HG03520 (cell line): ENCODE measurements around the gene MYBPC2.

ENCODE experiments used
- ATAC-seq: cut with Tn5 transposase; IDR thresholded peaks from one replicate; pipeline ENCODE4 v1.9.1; 2021; ENCODE audit warnings: mild to moderate bottlenecking, moderate library complexity; ENCODE audit not compliant: unreplicated experiment

MYBPC2 gene

DNA sequence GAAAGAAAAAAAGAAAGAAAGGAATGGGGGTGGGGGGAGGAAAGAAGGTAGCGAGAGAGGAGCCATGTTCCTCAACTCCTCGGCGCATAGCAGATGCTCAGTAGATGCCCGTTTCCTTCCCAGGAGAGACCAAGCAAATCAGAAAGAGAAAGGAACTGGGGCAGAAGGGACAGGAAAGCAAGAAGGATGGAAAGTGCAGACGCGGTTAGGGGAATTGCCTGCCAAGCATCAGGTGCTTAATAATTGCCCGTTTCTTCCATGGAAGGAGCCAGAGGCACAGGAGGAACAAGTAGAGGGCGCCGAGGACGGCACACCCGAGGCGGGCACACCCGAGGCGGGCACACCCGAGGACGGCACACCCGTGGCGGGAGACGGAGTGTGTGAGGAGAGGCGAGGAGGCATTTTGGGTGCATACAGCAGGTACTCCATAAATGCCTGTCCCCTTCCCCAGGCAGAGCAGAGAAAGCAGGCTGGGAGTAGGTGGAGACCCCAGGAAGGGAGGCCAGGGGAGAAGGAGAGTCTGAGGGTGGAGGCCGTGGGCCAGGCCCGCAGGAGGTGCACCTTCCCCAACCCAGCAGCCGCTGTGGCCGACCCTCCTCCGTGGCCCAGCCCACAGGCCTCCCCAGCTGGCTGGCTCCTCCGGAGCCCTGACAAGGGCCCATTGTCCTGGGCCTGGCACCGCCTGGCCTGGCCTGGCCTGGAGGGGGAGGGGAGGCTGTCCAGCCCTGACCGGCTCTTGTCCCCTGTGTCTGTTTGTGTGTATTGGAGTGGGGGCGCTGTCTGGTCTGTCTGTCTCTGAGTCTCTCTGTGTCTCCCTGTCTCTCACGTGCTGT is 63.7 kb downstream of the MYBPC2 start:
- no peak for ATAC-seq

DNA sequence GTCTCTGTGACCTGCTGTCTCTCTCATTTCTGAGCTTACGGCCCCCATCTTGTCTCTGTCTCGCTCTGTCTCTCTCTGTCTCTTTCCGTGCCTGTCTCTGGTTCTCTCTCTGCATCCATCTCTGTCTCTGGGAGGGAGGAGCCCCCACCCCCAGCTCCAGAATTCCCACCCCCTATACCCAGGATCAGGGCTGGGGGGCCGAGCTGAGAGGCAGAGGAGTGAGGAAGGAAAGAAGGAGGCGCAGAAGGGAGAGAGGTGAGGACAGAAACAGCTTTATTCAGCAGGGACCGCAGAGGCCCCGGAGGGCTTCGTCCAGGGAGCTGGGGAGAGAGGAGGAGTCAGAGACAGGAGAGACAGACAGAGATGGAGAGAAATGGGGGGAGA is 64.3 kb downstream of the MYBPC2 start:
- ATAC-seq, result no peak

DNA sequence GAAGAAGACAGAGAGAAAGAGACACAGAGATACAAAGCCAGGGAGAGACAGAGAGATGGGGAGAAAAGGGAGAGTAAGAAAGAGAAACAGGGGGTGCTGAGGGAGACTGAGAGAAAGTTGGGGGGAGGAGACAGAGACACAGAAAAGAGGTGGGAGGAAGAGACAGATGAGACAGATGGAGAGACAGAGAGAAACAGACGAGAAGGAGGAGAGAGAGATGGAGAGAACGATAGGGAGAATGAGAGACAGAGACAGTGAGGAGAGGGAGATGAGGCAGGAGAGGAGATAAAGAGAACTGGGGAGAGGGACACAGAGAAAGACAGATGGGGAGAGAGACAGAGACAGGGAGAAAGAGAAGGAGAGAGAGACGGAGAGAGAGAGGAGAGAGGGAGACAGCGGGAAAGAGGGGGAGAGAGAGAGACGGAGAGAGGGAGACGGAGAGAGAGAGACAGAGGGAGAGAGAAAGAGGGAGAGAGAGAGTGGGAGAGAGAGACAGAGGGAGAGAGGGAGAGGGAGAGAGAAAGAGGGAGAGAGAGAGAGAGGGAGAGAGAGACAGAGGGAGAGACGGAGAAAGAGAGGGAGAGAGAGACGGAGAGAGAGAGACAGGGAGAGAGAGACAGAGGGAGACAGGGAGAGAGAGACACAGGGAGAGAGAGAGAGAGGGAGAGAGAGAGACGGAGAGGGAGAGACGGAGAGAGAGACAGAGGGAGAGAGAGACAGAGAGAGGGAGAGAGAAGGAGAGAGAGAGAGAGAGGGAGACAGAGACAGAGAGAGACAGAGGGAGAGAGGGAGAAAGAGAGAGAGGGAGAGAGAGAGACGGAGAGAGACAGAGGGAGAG is 65.7 kb downstream of the MYBPC2 start:
- ATAC-seq, result no peak

DNA sequence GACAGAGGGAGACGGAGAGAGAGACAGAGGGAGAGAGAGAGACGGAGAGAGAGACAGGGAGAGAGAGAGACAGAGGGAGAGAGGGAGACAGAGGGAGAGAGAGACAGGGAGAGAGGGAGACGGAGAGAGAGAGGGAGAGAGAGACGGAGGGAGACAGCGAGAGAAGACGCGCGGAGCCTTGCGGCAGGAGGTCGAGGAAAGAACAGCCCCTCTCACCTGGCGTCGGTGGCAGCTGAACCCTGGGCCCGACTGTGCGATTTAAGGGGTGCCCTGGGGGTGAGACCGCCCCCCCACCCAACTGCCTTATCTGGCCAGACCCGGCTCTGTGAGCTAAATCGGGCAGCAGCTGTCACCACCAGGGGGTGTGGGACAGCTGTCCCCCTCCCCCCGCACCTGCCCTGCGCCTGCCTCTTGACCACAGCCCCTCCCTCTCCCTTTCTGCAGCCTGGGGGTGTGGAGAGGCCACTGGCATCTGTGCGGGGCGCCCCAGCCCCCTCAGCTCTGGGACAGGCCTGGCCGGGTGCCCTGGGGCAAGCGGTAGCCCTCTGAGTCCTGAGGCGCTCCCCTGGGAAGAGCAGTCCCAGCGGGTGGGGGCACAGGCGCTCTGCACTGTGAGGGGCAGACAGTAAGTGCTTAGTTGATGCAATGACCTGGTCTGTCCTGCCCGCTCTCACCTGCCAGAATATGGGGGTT is 67.5 kb downstream of the MYBPC2 start:
- no peak for ATAC-seq

DNA sequence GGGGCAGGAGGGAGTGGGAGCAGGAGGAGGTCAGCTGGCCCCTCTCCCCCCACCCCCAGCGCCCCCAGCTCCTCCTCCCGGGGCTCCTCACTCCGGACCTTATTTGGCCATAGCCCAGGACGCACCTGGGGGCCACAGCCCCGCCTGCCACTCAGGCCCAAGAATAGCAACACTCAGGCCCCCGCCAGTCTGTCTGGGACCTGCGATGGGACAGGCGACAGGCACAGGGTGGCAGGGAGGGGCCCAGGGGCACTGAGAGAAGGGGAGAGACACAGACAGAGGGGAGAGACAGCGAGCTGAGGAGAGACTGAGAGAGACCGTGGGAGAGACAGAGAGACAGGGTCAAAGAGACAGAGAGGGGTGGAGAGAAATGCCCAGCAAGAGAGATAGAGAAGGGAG is 68.1 kb downstream of the MYBPC2 start:
- ATAC-seq, result no peak

DNA sequence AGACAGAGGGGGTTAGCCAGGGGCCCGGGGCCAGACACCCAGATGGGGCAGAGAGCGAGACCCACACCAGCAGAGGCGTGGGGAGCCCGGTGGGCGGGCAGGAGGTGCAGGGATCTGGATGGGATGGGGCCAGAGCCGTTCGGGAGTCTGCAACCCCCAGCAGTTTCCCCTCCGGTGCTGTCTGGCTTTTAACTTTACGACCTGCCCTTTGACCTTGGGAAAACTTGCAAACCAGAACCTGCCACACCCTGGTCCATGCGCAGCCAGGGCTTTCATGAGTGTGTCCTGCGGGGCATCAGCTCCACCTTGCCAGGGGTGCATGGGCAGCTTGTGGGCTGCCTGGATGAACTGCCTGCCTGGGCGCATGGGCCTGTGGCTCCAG is 68.5 kb downstream of the MYBPC2 start:
- no peak for ATAC-seq

DNA sequence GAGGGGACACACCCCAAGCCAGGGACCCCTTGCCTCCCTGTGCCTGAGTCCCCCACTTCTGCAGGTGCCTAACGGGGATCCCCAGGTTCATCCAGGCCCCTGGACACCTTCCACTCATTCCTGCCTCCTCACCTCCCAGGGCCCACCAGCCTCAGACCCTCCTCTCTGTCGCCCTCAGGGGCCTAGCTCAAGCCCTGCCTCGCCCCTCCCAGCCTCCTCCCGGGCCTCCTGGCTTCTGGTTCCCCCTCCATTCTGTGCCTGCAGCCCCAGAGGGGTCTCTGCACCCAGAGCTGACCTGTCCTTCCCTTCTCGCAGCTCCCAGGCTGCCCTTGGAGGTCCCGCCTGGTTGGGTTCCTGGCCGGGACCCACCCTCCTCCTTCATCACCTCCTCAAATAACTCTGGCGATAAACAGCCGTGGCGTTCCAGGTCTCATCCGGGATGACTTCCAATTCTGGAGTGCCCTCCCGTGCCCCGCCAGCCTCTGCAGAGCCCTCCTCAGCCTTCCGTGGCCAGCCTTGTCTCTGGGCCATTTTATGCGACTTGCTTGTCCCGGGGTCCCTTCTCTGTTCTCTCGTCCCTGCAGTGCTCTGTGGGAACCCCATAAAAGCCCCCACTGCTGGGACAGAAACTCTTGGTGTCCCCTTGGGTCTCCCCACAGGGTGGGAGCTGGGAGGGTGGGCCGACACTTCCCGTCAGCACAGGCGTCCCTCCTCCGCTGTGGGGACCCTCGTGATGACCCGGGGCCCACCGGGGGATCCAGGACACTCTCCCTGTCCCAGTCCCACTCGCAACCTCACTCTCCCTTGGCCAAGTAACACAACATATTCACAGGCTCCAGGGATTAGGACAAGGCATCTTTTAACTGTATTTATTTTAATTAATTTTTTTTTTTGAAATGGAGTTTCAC is 69.1 kb downstream of the MYBPC2 start:
- ATAC-seq, result no peak

DNA sequence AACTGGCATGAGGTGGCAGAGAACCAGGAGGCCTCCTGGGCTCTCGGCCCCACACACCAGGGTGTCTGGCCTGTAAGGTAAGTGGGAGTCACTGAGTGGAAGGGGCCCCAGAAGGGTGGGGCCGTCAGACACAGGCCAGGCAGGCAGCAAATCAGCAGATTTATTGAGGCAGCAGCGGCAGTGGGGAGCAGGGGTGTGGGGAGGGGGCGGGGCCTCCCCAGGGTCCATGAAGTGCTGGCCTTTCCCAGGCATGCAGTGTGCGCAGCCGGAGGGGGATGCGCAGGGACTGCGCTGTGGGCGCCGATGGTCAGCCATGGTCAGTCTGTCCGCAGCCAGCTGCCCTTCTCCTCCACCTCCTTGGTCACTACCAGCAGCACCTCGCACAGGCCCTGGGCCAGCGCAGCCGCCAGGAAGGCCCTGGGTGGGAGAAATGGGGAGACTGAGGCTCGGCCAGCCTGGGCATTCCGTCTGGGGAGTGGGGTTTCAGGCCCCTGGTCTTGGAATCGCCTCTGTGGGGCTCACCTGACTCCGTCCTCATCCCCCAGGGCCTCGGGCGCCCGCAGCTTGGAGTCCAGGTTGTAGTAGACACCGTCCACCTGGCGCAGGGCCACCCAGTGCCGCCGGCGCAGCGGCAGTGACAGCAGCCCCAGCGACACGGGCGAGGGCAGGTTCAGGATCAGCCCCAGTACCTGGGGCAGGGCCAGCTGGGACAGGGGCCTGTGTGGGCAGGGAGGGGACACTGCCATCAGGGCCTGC is 73.3 kb downstream of the MYBPC2 start:
- ATAC-seq, result no peak

DNA sequence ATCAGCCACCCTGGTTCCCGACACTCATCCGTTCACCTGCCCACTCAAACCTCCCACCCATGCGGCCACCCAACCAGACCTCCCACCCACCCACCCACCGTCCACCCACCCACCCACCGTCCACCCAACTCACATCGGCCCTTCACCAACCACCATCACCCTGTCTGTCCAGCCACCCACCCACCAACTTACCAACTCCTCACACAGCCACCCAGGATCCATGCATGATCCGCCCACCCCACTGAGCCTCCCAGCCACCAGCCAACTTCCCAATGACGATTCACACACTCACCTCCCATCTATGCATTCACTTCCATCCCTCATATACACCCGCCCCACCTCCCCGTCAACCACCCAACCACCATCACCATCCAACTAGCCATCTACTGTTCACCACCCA is 74.0 kb downstream of the MYBPC2 start:
- ATAC-seq, result no peak

DNA sequence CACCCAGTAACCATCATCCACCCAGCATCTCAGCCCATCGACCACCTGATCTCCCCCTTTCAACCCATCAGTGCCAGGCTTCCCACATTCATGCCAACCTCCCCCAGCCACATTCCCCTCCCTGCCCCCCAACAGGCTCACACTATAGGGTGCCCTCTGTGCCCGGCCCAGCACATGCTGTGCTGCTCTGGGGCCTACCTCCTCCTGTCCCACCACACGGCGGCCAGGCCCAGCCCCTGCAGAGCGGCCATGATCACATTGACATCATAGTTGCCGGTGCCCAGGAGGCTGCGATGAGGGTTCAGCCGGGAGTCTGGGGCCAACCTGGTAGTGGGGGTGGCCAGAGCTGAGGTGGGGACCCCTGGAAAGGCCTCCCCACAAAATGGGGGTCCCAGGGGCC is 74.7 kb downstream of the MYBPC2 start:
- no peak for ATAC-seq

DNA sequence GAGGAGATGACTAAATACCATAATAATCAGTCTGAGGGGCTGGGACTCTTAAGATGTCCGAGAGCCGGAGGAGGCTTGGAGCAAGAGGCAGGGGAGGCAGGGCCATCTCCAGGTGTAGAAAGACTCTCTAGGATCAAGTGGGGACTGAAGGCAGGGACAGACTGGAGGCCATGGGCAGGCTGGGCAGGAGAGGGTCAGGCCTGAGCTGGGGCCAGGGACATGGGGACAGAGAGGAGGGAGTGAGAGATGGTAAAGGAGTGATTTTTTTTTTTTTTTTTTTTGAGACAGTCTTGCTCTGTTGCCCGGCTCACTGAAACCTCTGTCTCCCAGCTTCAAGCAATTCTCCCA is 76.1 kb downstream of the MYBPC2 start:
- ATAC-seq, result no peak

DNA sequence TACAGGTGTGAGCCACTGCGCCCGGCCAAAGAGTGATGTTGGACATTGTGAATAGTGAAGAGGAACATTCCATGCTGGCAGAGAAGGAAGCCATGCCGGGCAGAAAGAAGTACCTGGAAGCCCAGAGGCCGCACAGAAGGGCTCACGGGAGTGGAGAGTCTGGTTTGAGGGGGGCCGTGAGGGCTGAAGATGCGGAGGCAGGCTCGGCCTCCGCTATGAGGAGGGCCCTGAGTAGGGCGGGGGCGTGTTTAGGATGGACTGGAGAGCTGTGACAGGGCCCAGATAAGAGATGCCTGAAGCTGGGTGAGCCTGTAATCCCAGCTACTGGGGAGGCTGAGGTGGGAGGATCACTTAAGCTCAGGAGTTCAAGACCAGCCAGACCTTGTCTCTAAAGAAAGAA is 76.7 kb downstream of the MYBPC2 start:
- no peak for ATAC-seq

DNA sequence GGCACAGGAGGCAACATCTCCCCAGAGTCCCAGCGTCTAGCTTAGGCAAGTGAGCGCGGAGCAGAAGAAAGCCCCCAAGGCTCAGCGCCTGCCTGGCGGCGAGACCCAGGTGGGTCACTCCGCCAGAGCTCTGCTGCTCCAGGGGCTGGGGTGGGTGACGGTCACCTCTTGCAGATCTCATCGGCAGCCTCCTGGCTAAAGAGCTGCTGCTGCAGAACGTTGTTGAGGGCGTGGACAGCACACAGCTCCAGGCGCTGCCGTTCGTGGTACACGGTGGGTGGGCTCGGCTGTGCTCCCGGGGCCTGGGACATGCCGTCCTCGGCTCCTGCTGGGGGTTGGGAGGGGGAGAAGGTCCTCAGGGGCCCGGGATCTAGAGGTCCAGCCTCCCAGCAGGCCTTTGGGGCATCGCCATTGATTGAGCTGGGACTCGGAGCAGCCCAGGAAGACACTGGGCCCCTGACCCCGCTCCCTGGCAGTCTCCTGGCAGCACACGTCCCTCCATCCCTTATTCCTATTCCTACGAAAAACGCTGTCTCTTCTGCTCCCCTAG is 77.5 kb downstream of the MYBPC2 start:
- no peak for ATAC-seq

DNA sequence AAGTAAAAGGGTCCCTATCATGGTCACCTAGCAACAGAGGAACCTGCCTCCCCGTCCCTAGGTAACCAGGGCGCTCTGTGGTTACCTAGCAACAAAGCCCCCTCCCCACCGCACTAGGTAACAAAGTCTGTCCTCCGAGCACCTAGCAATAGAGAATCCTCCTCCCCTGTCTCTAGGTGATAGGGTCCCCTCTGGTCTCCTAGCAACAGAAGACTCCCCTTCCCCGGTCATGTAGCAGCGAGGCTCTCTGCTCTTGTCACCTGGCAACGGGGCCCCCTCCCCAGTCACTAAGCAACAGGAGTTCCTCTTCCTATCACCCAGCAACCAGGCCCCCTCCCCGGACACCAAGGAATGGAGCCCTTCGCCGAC is 78.0 kb downstream of the MYBPC2 start:
- peak; percentile 13 for ATAC-seq

DNA sequence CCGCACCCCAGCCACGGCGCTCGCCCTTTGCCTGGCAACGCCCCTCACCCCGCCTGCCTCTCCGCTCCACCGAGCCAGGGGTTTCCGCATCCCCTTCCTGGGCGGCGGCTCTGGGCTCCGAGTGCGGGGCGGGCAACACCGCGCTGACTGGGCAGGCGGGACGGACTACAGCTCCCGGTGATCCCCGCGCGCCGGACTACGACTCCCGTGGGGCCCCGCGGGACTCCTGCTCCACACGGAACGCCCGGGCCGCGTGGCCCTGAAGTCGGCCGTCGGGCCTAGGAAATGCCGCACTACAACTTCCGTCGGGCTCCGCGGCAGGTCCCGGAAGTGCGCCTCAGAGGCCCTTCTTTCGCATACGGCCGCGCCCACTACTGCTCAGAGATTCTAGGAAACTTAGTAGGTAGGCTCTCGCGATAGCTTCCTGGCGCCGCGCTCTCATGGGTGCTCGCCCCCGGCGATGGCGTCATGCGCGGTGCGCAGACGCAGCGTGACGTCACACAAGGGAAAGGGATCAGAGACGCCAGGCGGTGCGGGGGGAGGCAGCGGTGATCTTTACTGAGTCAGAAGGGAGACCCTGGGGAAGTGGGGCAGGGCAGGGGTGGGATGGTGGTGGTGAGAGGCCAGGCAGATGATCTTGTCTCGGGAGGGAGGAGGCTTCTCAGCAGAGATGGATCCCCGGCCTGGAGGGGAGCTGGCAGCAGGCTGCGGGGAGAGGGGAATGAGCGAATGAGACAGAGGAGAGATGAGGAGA is 78.6 kb downstream of the MYBPC2 start, which contains the start of gene JOSD2:
JOSD2 (minus strand) TSS at position 123 of the 754 bp plus-strand sequence. CDS start 760 bp downstream, outside the sequence.
- peak; percentile 82 for ATAC-seq

DNA sequence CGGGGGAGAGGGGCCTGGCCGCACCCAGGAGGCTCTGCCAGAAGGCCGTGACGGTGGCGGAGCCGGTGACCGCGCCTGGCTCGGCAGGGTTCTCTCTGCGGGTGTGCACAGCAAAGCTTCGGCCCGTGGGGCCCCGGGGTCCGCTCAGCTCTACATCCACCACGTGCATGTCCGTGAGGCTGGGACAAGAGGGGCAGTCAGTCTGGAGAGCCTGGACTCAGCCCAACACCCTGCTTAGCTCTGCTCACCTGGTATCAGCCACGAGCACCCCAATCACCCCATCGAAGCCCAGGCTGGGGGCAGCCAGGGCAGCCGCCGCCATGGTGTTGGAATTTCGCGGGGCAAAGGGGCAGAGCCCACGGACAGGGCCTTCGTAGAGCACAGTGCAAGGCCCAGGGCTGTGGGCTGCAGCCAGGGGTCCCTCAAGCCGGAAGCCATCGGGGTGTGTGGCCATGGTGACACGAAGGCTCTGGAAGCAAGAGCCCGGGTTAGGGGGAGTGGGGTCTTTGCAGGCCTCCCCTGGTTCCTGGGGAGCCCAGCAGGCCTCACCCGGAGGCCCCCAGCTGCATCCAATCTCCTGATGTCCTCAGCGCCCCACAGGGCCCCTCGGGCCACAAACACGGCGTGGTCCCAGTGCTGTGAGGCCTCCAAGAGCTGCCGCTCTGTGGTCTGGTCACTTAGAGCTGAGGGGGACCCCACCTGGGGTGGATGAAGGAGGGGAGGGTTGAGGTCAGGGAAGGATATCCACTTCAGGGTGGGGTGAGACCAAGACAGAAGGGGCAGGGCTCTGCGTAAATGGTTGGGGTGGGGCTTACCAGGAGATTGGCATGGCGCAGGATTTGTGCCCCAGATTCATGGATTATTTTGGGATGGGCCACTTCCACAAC is 79.7 kb downstream of the MYBPC2 start:
- no peak for ATAC-seq

DNA sequence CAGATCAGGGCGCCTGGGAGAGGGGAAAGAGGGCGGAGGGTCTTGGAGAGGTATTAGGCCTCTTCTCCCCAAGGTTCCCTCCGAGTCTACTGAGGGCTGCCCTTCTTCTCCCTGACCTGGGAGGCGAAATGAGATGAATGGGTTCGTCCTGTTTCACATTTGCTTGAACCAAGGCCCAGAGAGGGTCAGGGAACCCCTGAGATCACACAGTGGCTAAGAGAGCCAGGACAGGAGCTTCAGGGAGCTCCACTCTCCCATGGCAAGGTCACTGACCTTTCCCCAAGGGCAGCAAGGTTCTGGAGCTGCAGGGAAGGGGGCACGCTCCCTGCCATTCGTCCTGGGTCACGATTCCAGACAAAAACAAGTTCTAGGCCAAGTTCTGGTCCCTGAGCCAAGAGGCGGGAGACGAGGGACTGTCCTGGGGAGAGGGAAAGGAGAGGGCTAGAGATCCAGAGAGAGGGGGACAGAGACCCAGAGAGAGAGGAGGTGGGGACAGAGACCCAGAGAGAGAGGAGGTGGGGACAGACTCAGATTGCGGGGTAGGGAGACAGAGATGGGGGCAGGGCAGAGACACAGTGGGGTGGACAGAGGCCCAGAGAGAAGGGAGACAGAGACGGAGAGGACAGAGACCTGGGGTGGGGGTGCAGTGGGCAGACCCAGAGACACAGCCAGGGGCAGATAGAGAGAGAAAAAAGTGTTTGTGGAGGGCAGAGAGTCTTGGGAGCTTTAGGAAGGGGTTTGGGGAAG is 80.5 kb downstream of the MYBPC2 start:
- ATAC-seq, result no peak
